Heart left ventricle (tissue), 13 donors: ENCODE results near the gene IGFL4.
"Not testable (repeated sequence)": the region's sequence is repeated elsewhere in the genome, so short reads cannot be mapped to it uniquely, and the experiment has no call there.

Experiments used
- CTCF ChIP-seq, 12 donors: fragments of 200-600 bp; sonication (generic) in 4 of 12; IDR thresholded peaks; one replicate each; pipeline versions ENCODE4 v1.5.0 to v1.8.0; 2018 to 2022; ENCODE audit warnings: antibody characterized with exemption in 12 of 12, mild to moderate bottlenecking in 5 of 12
- POLR2A ChIP-seq, 2 donors: fragments of 450-650 bp; IDR thresholded peaks; one replicate each; pipeline ENCODE4 v1.6.1; 2017; ENCODE audit warnings: antibody characterized with exemption in 2 of 2, mild to moderate bottlenecking in 2 of 2, moderate library complexity in 2 of 2
- donor health status: ischemic (EF 13 %, LVEDD 7.1; RV severe dilation, severe dysfunction).
- donor health status: DM: no; HTN: yes; CAD: no.
- donor health status: DM: no; HTN: no; CAD: no.
- donor health status: ischemic (EF 25% LVEDD 6.9; RV normal size, moderate dysfunction).
- donor health status: ischemic (EF 25% LVEDD 5.7; RV mildly dilated, moderate dysfunction).
- donor health status: ischemic (EF 35%, LVEDD 5.7; RV mildly dilated, moderate dysfunction).
- donor health status: nonischemic (EF 11% LVEDD 7.7; RV severe dilation, severe dysfunction).
- donor health status: DM: yes; HTN: yes; CAD: no.
- donor health status: PGD.
- donor health status: ischemic (EF 29% LVEDD 5.4; RV normal size, mild dysfunction).
- donor health status: nonischemic (EF 23%, LVEDD 6.1; RV moderate dilation, normal function).

DNA sequence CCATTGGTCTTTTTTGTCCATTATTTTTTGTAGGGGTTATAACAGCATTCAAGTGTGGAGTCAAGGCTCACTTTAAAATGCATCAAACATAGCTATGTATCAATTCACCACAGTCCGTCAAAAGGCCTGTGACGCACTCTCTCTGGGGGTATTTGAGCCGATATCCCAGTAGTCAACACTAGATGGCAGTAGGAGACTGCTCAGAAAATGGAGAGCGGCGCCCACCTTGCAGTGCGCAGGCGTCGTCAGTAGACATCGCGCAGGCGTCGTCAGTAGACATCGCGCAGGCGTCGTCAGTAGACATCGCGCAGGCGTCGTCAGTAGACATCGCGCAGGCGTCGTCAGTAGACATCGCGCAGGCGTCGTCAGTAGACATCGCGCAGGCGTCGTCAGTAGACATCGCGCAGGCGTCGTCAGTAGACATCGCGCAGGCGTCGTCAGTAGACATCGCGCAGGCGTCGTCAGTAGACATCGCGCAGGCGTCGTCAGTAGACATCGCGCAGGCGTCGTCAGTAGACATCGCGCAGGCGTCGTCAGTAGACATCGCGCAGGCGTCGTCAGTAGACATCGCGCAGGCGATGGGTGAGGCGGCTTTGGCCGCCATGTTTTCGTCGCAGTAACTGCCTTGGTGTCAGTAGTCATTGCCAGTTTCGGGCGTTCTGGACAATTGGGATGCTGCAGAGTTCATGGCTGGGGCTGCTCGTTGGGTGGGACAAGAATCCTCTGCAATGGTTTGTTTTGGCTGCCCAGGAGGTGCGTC, 38.0 kb upstream of the IGFL4 start:
- peak in 10 of 12 donors; percentile 17 to 43 (median 29) for TF ChIP-seq CTCF (IDR thresholded peaks at IDR 0.05)
- TF ChIP-seq POLR2A (IDR thresholded peaks at IDR 0.05) = not testable (repeated sequence)
